D721Med (cell line): Measurements from ENCODE around the gene CPZ.

ENCODE experiments used
- DNase-seq: peaks from one replicate; pipeline ENCODE4 v3.0.0; 2011; ENCODE audit warnings: low spot score; ENCODE audit not compliant: insufficient read length
- FAIRE-seq: peaks from 2 replicates; lab custom pipeline; 2011; peaks lifted over from hg19 to GRCh38; lab: Jason Lieb, UNC
- TF ChIP-seq, protein P1 (sequence below): IDR thresholded peaks from 2 replicates; pipeline ENCODE4 v1.5.1; 2012; ENCODE audit warnings: mild to moderate bottlenecking, control low read depth; ENCODE audit not compliant: insufficient read depth; ENCODE audit errors: missing control alignments

The CPZ gene

DNA sequence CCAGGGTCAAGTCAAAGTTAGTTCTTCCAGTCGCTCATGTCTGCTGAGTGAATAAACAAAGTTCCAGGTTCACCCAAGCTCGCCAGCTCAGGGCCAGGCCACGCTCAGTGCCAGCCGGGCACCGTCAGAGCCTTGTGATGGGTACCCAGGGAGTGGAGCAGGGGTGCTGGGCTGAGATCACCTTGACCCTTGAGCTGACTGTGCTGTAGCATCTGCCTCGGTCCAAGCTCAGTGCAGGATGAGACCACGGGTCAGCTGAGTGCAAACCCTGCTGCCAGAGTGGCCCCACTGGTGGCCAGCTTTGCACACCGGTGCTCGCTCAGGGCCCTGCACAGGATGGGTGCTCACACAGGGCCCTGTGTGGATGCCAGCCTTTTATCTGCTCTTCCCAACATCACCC lies 4.3 kb downstream of the CPZ start:
- FAIRE-seq = no peak
- TF ChIP-seq, protein P1, sequence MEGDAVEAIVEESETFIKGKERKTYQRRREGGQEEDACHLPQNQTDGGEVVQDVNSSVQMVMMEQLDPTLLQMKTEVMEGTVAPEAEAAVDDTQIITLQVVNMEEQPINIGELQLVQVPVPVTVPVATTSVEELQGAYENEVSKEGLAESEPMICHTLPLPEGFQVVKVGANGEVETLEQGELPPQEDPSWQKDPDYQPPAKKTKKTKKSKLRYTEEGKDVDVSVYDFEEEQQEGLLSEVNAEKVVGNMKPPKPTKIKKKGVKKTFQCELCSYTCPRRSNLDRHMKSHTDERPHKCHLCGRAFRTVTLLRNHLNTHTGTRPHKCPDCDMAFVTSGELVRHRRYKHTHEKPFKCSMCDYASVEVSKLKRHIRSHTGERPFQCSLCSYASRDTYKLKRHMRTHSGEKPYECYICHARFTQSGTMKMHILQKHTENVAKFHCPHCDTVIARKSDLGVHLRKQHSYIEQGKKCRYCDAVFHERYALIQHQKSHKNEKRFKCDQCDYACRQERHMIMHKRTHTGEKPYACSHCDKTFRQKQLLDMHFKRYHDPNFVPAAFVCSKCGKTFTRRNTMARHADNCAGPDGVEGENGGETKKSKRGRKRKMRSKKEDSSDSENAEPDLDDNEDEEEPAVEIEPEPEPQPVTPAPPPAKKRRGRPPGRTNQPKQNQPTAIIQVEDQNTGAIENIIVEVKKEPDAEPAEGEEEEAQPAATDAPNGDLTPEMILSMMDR = no peak

DNA sequence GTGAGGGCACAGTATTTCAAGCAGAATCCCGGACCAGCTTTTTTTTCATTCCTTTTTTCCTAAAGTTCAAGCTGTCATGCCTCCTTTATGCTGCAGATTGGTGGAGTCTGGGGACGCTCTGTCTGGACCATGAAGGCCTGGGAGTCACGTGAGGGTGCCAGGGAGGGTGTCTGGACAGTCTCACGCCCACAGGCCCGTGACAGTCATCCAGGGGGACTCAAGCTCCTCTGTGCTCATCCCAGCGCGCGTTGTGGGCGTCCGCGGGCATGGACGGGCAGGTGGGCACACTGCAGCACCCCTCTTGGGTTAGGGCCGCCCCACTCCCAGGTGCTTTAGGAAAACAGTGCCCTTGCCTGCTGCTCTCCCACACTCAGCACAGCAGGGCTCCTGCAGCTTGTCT lies 4.8 kb downstream of the CPZ start:
- no peak for DNase-seq
- TF ChIP-seq, protein P1 = no peak
- FAIRE-seq = no peak

More for the DNA sequence above, 4.3 kb downstream of the CPZ start:
- DNase-seq = no peak

DNA sequence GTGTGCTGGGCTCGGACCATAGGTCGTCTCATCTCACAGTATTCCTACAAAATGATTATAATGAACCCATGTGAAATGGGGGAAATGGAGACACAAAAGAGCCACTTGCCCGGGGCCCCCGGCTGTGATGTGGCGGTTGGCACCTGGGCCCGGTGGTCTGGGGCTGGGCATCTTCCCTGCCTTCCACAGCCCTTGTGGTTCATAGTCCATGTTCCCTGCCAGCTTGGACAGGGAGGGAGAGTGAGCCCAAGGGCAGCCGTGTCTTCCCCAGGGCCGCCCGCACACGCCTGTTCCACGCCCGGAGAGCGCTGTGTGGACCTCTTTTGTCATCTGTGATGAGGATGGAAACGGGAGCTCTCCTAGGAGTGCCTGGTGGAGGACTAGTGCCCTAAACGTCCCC lies 5.2 kb downstream of the CPZ start:
- DNase-seq = no peak
- no peak for FAIRE-seq
- TF ChIP-seq, protein P1 = no peak

DNA sequence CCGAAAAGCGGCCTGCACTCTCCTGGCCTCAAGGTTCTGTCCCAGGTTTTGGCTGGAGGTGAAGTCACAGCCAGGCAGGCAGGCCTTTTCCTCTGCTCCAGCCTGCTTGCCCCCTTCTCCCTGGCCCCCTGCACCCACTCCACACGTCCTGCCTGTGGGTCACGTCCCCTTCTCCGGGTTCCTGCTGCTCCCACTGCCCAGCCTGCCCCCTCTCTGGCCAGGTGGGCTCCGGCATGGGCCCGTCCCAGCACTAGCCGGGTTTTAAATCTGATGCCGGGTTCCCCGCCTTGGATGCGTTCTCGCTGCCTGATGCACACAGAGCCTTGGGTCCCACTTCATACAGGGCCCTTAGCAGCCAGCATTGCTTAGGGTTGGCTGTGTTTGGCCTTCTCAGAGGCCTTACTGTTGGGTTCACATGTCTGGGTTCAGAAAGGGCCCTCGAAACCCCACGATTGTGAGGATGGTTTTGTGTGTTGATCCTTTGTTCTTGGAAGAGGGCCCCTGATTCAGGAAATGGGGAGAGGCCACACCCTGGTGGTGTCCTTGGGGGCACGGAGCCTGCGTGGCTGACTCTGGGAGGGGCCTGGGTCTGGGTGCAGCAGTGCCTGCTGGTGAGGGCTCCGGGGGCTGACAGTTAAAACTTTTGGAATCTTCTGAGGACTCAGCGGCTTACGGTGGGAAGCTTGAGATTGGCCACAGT lies 6.0 kb downstream of the CPZ start:
- no peak for DNase-seq
- TF ChIP-seq, protein P1 = no peak
- FAIRE-seq = no peak

DNA sequence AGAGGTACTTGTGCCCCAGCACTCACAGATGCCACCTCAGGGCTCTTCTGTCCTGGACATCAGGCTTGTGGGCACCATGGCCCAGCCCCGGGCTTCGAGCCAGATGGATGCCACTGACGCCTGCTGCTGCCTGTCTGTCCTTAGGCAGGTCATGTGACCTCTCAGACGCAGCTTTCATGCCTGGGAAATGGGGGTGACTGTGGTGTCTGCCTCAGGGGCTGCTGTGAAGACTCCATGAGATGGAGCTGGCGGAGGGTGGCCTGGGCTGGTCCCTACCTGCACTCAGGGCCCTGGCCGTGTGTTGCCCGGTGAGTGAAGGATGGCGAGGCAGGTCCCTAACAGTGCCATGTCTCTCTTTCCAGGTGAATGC lies 6.5 kb downstream of the CPZ start:
- FAIRE-seq = no peak
- TF ChIP-seq, protein P1 = no peak

DNA sequence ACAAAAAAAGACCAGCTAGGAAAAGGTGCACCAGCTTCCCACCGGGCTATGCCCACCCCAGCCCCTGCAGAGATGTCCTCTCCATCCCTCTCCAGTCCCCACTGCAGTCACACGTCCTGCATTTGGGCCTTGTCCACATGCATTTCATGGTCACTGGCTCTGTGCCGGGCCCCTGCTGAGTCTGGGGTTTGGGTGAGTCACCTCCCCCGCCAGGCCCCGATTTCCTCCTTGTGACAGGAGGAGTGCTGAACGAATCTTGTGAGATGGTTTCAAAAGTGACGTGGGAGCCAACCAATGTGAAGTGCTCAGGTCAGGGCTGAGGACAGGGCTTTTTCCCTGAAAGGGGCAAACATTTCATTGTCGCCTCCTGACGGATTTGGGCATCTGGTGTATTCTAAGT lies 7.1 kb downstream of the CPZ start:
- FAIRE-seq (no peak), DNase-seq (no peak)
- TF ChIP-seq, protein P1 = no peak

More for the DNA sequence above, 6.5 kb downstream of the CPZ start:
- DNase-seq = no peak

DNA sequence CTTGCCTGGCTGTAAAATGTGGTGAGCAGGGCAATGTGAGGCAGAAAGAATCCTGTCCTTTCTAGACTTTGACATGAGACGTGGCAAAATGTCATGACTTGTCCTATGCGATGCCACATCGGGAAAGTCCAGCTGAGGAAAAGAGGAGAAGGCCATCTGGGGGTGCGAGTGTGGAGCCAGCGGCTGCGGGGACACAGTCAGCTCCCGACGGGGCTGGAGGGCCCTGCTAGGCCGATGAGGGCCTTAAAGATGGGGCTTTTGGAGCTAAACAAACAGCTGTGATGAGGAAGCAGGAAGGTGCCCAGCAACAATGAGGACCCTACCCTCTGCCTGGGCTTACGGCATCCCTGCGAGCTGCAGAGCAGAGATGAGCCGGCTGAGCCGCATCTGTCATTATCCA lies 7.7 kb downstream of the CPZ start:
- FAIRE-seq (no peak), DNase-seq (no peak)
- TF ChIP-seq, protein P1 = no peak
